HG02884 (cell line): ENCODE measurements around the gene GSDMA.
"Not testable (repeated sequence)": the region's sequence is repeated elsewhere in the genome, so short reads cannot be mapped to it uniquely, and the experiment has no call there.

Experiments
- ATAC-seq: cut with Tn5 transposase; IDR thresholded peaks from one replicate; pipeline ENCODE4 v1.9.1; 2021; ENCODE audit warnings: mild to moderate bottlenecking, moderate library complexity; ENCODE audit not compliant: unreplicated experiment

Gene GSDMA

GRCh38 chr17:39988206-39988810 lies 25.5 kb downstream of the GSDMA start:
- ATAC-seq, result no peak

GRCh38 chr17:39994448-39994847 lies 31.6 kb downstream of the GSDMA start:
- no peak for ATAC-seq

GRCh38 chr17:39995438-39995837 lies 32.6 kb downstream of the GSDMA start:
- no peak for ATAC-seq

GRCh38 chr17:39996162-39996561 lies 33.4 kb downstream of the GSDMA start:
- ATAC-seq, result no peak

GRCh38 chr17:39996800-39997199 lies 34.0 kb downstream of the GSDMA start:
- no peak for ATAC-seq

GRCh38 chr17:39997543-39997942 lies 34.7 kb downstream of the GSDMA start:
- ATAC-seq, result no peak

GRCh38 chr17:39999067-39999466 lies 36.3 kb downstream of the GSDMA start:
- no peak for ATAC-seq

- ATAC-seq, result no peak
Observed at GRCh38 chr17:40000161-40000560, 37.4 kb downstream of the GSDMA start.

- ATAC-seq, result not testable (repeated sequence)
Observed at GRCh38 chr17:40001335-40001734, 38.5 kb downstream of the GSDMA start.

- no peak for ATAC-seq
Observed at GRCh38 chr17:40004072-40004471, 41.3 kb downstream of the GSDMA start.

GRCh38 chr17:40004712-40005111 lies 41.9 kb downstream of the GSDMA start:
- no peak for ATAC-seq

- ATAC-seq, result no peak
Observed at GRCh38 chr17:40005520-40005919, 42.7 kb downstream of the GSDMA start.

GRCh38 chr17:40010946-40011500 lies 48.2 kb downstream of the GSDMA start:
- ATAC-seq, result not testable (repeated sequence)

GRCh38 chr17:40012017-40012647 lies 49.3 kb downstream of the GSDMA start:
- ATAC-seq, result not testable (repeated sequence)

GRCh38 chr17:40014375-40014980 lies 51.7 kb downstream of the GSDMA start:
- no peak for ATAC-seq

GRCh38 chr17:40015005-40015997 lies 52.5 kb downstream of the GSDMA start, which contains the start of gene CSF3:
CSF3 (plus strand) TSS chr17:40015440; CDS start chr17:40015475, 35 bp downstream.
- ATAC-seq, result no peak

GRCh38 chr17:40015998-40016985 lies 53.5 kb downstream of the GSDMA start:
- ATAC-seq, result no peak

- ATAC-seq, result no peak
Observed at GRCh38 chr17:40017422-40018080, 54.7 kb downstream of the GSDMA start.
